ENCODE results near the gene SPTAN1. TPM values are rescaled to one million over a fixed set of nuclear protein-coding genes. Genes with fewer than 3 reads are reported as not detected.

Gene SPTAN1
- total and polyA plus RNA-seq, 9 donors = 120 to 301 (median 261) TPM

- Histone ChIP-seq H3K4me1 (ENCODE audit: insufficient read depth) (peaks cover 13% of the 10 kb centered on the region), H3K4me3 (no peak overlapping the region), H3K27ac (no peak overlapping the region), H3K27me3 (no peaks in the 10 kb centered on the region), H3K36me3 (no peaks in the 10 kb centered on the region), H3K9me3 (no peaks in the 10 kb centered on the region)
- TF ChIP-seq POLR2A (IDR thresholded peaks at IDR 0.05) (no peak), EP300 (IDR thresholded peaks at IDR 0.05) (no peak), CTCF (IDR thresholded peaks at IDR 0.05) (no peak)
- 65 to 78% (median 71%) methylated on average over 17 of the region's 17 CpGs for WGBS, 3 donors
- DNase-seq = peak in 1 of 5 donors; percentile 49
- intact Hi-C loops (cut with DNase I) = no loop called here
Observed at GRCh38 chr9:128628471-128629048, 76.2 kb downstream of the SPTAN1 start.

GRCh38 chr9:128629136-128629535 lies 76.7 kb downstream of the SPTAN1 start:
- WGBS, 3 donors = 84 to 90% (median 89%) methylated on average over 10 of the region's 10 CpGs
- H3K27me3 ChIP-seq = no peaks in the 10 kb centered on the region
- H3K9me3 ChIP-seq = no peaks in the 10 kb centered on the region
- peak in 1 of 5 donors; percentile 25 for DNase-seq
- intact Hi-C loops (cut with DNase I) = no loop called here
- no peak overlapping the region for H3K4me3 ChIP-seq
- no peaks in the 10 kb centered on the region for H3K36me3 ChIP-seq
- TF ChIP-seq POLR2A (IDR thresholded peaks at IDR 0.05) = no peak
- no peak for TF ChIP-seq EP300 (IDR thresholded peaks at IDR 0.05)
- TF ChIP-seq CTCF (IDR thresholded peaks at IDR 0.05) = no peak
- no peak overlapping the region for H3K27ac ChIP-seq
- H3K4me1 ChIP-seq (ENCODE audit: insufficient read depth) = peaks cover 13% of the 10 kb centered on the region

- no peaks in the 10 kb centered on the region for H3K36me3 ChIP-seq
- no peaks in the 10 kb centered on the region for H3K27me3 ChIP-seq
- WGBS, 3 donors = 54 to 59% (median 57%) methylated on average over 9 of the region's 9 CpGs
- peak in 1 of 5 donors; percentile 26 for DNase-seq
- peaks cover 19% of the 10 kb centered on the region for H3K4me1 ChIP-seq (ENCODE audit: insufficient read depth)
- no peak overlapping the region for H3K27ac ChIP-seq
- no peaks in the 10 kb centered on the region for H3K9me3 ChIP-seq
- intact Hi-C loops (cut with DNase I) = no loop called here
- H3K4me3 ChIP-seq = no peak overlapping the region
- TF ChIP-seq CTCF (IDR thresholded peaks at IDR 0.05) = no peak
- TF ChIP-seq EP300 (IDR thresholded peaks at IDR 0.05) = no peak
- TF ChIP-seq POLR2A (IDR thresholded peaks at IDR 0.05) = no peak
Observed at GRCh38 chr9:128629852-128630545, 77.6 kb downstream of the SPTAN1 start.

GRCh38 chr9:128631636-128632035 lies 79.2 kb downstream of the SPTAN1 start:
- H3K36me3 ChIP-seq = no peaks in the 10 kb centered on the region
- no peak overlapping the region for H3K27ac ChIP-seq
- peaks cover 14% of the 10 kb centered on the region for H3K4me1 ChIP-seq (ENCODE audit: insufficient read depth)
- H3K4me3 ChIP-seq = no peak overlapping the region
- intact Hi-C loops (cut with DNase I) = no loop called here
- DNase-seq = peak in 1 of 5 donors; percentile 26
- no peaks in the 10 kb centered on the region for H3K9me3 ChIP-seq
- no peaks in the 10 kb centered on the region for H3K27me3 ChIP-seq
- TF ChIP-seq POLR2A (IDR thresholded peaks at IDR 0.05) = no peak
- TF ChIP-seq CTCF (IDR thresholded peaks at IDR 0.05) = no peak
- TF ChIP-seq EP300 (IDR thresholded peaks at IDR 0.05) = no peak
- WGBS, 3 donors = 94 to 96% (median 95%) methylated on average over 9 of the region's 9 CpGs
